Measurements from ENCODE around the gene SH3RF3. TPM values are rescaled to one million over a fixed set of nuclear protein-coding genes. Genes with fewer than 3 reads are reported as not detected.
"Not testable (repeated sequence)": the region's sequence is repeated elsewhere in the genome, so short reads cannot be mapped to it uniquely, and the experiment has no call there.

SH3RF3 gene
- total and polyA plus RNA-seq, 9 of the 15 experiments (the other 6 are each of a cell fraction or from before 2014, with no cell fraction given): 0.02 TPM; not detected in 8

DNA sequence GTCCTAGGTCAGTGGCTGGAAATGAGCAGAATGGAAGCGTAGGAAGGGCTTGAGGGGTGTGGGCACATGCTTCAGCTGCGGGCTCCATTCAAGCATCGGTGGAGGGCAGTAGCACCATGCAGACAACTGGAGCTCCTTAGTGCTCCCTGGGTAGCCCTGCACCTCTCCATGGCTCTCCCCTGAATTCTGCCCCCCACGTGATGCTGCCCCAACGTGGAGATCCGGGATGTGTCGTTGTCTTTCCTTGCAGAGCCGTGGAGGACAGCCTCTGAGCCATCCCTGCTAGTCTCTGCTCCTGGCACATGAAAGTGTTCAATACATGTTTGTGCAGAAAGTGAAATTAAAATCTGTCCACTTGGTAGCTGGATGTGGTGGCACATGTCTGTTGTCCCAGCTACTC is 94.5 kb downstream of the SH3RF3 start:
- in situ Hi-C loops (cut with MboI): no loop called here
- ChIA-PET POLR2A (interaction anchor here (0.6 kb wide), 1 partner anchor 301 kb away, joined by 4 read pairs; no protein-coding TSS in a partner anchor), CTCF (ENCODE audit: low intra/inter-chr PET ratio) (no interaction called here)
- TF ChIP-seq NEUROD1 (IDR thresholded peaks at IDR 0.05; ENCODE audit: borderline replicate concordance, low read depth, low read length, partially characterized antibody) (no peak), HMG20B (CRISPR knock-in tag; IDR thresholded peaks at IDR 0.05) (no peak), NR2F6 (CRISPR knock-in tag; IDR thresholded peaks at IDR 0.05) (no peak)
- TF ChIP-seq, protein P1, sequence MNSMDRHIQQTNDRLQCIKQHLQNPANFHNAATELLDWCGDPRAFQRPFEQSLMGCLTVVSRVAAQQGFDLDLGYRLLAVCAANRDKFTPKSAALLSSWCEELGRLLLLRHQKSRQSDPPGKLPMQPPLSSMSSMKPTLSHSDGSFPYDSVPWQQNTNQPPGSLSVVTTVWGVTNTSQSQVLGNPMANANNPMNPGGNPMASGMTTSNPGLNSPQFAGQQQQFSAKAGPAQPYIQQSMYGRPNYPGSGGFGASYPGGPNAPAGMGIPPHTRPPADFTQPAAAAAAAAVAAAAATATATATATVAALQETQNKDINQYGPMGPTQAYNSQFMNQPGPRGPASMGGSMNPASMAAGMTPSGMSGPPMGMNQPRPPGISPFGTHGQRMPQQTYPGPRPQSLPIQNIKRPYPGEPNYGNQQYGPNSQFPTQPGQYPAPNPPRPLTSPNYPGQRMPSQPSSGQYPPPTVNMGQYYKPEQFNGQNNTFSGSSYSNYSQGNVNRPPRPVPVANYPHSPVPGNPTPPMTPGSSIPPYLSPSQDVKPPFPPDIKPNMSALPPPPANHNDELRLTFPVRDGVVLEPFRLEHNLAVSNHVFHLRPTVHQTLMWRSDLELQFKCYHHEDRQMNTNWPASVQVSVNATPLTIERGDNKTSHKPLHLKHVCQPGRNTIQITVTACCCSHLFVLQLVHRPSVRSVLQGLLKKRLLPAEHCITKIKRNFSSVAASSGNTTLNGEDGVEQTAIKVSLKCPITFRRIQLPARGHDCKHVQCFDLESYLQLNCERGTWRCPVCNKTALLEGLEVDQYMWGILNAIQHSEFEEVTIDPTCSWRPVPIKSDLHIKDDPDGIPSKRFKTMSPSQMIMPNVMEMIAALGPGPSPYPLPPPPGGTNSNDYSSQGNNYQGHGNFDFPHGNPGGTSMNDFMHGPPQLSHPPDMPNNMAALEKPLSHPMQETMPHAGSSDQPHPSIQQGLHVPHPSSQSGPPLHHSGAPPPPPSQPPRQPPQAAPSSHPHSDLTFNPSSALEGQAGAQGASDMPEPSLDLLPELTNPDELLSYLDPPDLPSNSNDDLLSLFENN (IDR thresholded peaks at IDR 0.05; ENCODE audit: low read depth in 2 of 2, low read length in 2 of 2): no peak
- peaks cover 4 to 51% of the 10 kb centered on the region in 2 experiments; a peak in 4 of 5 replicates for H3K27me3 ChIP-seq (ENCODE audit: control insufficient read depth in 2 of 2, insufficient read depth in 2 of 2, low read length in 2 of 2)
- no peak overlapping the region for H2AFZ ChIP-seq (ENCODE audit: low read depth, low read length)
- H3K79me2 ChIP-seq (ENCODE audit: control insufficient read depth, insufficient read depth, low read length): no peaks in the 10 kb centered on the region
- H3K4me3 ChIP-seq: no peak overlapping the region
- no peak for DNase-seq (ENCODE audit: extremely low read depth in 1 of 4, low spot score in 3 of 4)
- H3K27ac ChIP-seq (ENCODE audit: extremely low read depth, low read depth, low read length): no peak overlapping the region
- no peak overlapping the region for H3K9ac ChIP-seq (ENCODE audit: insufficient read depth in 1 of 2, low read depth in 2 of 2, low read length in 2 of 2)
- H3K9me3 ChIP-seq (replicated peaks; ENCODE audit: control insufficient read depth, insufficient read depth, low read depth, low read length): no peaks in the 10 kb centered on the region
- no peak for FAIRE-seq
- WGBS (ENCODE audit: insufficient coverage, low coverage, missing lambda C conversion rate): 3% methylated on average over 8 of the region's 8 CpGs
- H3K4me1 ChIP-seq (replicated peaks in 1 of 2; ENCODE audit: control insufficient read depth in 2 of 2, insufficient read depth in 2 of 2, low read length in 2 of 2): no peaks in the 10 kb centered on the region
- ATAC-seq: no peak
- no peaks in the 10 kb centered on the region for H3K36me3 ChIP-seq (ENCODE audit: control insufficient read depth, insufficient read depth, low read length)
- H3K4me2 ChIP-seq (ENCODE audit: insufficient read depth, low read length): no peak overlapping the region
- BruUV-seq (replicated peaks): no TSS peak
- no peaks in the 10 kb centered on the region for H4K20me1 ChIP-seq (replicated peaks; ENCODE audit: control insufficient read depth, insufficient read depth, low read length)
- H3K9me1 ChIP-seq (ENCODE audit: control insufficient read depth, insufficient read depth, low read length): no peaks in the 10 kb centered on the region
- intact Hi-C loops (cut with micrococcal nuclease): no loop called here

DNA sequence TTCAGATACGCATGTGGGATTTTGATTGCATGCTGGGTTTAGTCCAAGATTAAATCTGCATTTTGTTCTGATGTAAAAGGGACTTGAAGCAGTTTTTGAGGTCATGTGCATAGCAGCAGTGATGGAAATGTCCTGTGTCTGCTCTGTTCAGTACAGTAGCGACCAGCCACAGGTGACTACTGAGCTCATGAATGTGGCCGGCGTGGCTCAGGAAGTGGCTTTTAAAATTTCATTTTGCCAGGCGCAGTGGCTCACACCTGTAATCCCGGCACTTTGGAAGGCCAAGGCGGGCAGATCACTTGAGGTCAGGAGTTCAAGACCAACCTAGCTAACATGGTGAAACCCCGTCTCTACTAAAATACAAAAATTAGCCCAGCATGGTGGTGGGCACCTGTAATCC is 95.3 kb downstream of the SH3RF3 start:
- H4K20me1 ChIP-seq (replicated peaks; ENCODE audit: control insufficient read depth, insufficient read depth, low read length); in situ Hi-C loops (cut with MboI); H3K4me1 ChIP-seq (replicated peaks in 1 of 2; ENCODE audit: control insufficient read depth in 2 of 2, insufficient read depth in 2 of 2, low read length in 2 of 2); H3K4me3 ChIP-seq; H3K9ac ChIP-seq (ENCODE audit: insufficient read depth in 1 of 2, low read depth in 2 of 2, low read length in 2 of 2); ATAC-seq; BruUV-seq (replicated peaks); H2AFZ ChIP-seq (ENCODE audit: low read depth, low read length); H3K36me3 ChIP-seq (ENCODE audit: control insufficient read depth, insufficient read depth, low read length); H3K9me3 ChIP-seq (replicated peaks; ENCODE audit: control insufficient read depth, insufficient read depth, low read depth, low read length); intact Hi-C loops (cut with micrococcal nuclease); FAIRE-seq; DNase-seq (ENCODE audit: extremely low read depth in 1 of 4, low spot score in 3 of 4); H3K79me2 ChIP-seq (ENCODE audit: control insufficient read depth, insufficient read depth, low read length); H3K27ac ChIP-seq (ENCODE audit: extremely low read depth, low read depth, low read length); H3K9me1 ChIP-seq (ENCODE audit: control insufficient read depth, insufficient read depth, low read length); H3K4me2 ChIP-seq (ENCODE audit: insufficient read depth, low read length); CTCF ChIA-PET (ENCODE audit: low intra/inter-chr PET ratio): not testable (repeated sequence)
- H3K27me3 ChIP-seq (ENCODE audit: control insufficient read depth in 2 of 2, insufficient read depth in 2 of 2, low read length in 2 of 2): peaks cover 7 to 49% of the 10 kb centered on the region in 2 experiments; a peak in 4 of 5 replicates
- POLR2A ChIA-PET: interaction anchor here (0.5 to 1.6 kb wide), 3 partner anchors 8 to 63 kb away, joined by 3 to 6 read pairs (median 5); no protein-coding TSS in a partner anchor
- 0% methylated on average over 8 of the region's 8 CpGs for WGBS (ENCODE audit: insufficient coverage, low coverage, missing lambda C conversion rate)
